Upper lobe of right lung (tissue), 1 donor: ENCODE data around the gene MYMX. TPM values are rescaled to one million over a fixed set of nuclear protein-coding genes. Genes with fewer than 3 reads are reported as not detected.
"Not testable (repeated sequence)": the region's sequence is repeated elsewhere in the genome, so short reads cannot be mapped to it uniquely, and the experiment has no call there.

Source experiments
- ATAC-seq: fragments of 200-7000 bp; cut with Tn5 transposase; one replicate; pipeline ENCODE4 v1.9.1; 2020; ENCODE audit warnings: mild to moderate bottlenecking, moderate library complexity
- DNase-seq: peaks from one replicate; pipeline ENCODE4 v3.0.0-alpha.2; 2020
- H3K27ac ChIP-seq: fragments of 200-600 bp; one replicate; pipeline ENCODE4 v1.8.0; 2022
- H3K27me3 ChIP-seq: fragments of 200-600 bp; one replicate; pipeline ENCODE4 v1.8.0; 2022; ENCODE audit warnings: mild to moderate bottlenecking
- H3K36me3 ChIP-seq: fragments of 200-600 bp; one replicate; pipeline ENCODE4 v1.8.0; 2022
- H3K4me1 ChIP-seq: fragments of 200-600 bp; one replicate; pipeline ENCODE4 v1.8.0; 2022
- H3K4me3 ChIP-seq: fragments of 200-600 bp; one replicate; pipeline ENCODE4 v1.8.0; 2022; ENCODE audit warnings: mild to moderate bottlenecking
- H3K9me3 ChIP-seq: fragments of 200-600 bp; one replicate; pipeline ENCODE4 v1.8.0; 2022
- intact Hi-C: fragments of 100-400 bp; cut with DNase I; formaldehyde crosslinking; loops from one replicate; pipeline ENCODE4 v1.11.0; 2022
- total RNA-seq: library from RNA; stranded (reverse); fragmentation: NEBNext Ultra II Directional; extraction: Animal tissue kit (Norgen Biotek cat#: 25700); gene quantifications from one replicate; pipeline ENCODE4 v1.2.1, GENCODE V29; 2021
- TF ChIP-seq, protein P1 (sequence below): fragments of 200-600 bp; IDR thresholded peaks from one replicate; pipeline ENCODE4 v1.8.0; 2022; ENCODE audit warnings: antibody characterized with exemption
- donor health status: DM: no; HTN: yes; CAD: no; lungs with severe emphysema.

The MYMX gene
- total RNA-seq, 1 donor from 2014 or later, result 0.52 TPM

DNA sequence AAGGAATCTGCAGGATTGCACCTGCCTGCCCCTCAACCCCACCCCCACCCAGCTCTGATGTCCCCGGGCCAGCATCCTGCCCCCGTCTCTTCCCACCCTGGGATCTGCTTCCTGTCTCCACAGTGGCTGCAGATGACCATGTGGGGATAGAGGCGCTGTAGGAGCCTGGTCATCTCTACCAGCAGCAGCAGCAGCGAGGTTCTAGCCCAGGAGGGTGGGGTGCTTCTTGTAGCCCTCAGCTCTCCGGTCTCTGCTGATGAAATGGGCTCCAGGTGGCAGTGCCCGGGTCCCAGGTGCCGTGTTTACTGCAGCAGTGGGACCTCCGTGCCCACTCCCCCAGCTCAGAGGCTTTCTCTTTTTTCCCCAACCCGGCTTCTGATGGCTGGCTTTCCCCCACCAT is 32.9 kb upstream of the MYMX start:
- intact Hi-C loops, result loop anchor here (5.0 kb wide), 1 partner anchor 54 kb away; no protein-coding TSS in a partner anchor
- H3K27me3 ChIP-seq, result no peaks in the 10 kb centered on the region
- H3K4me1 ChIP-seq, result peaks cover 3% of the 10 kb centered on the region
- ATAC-seq, result no peak
- no peaks in the 10 kb centered on the region for H3K36me3 ChIP-seq
- DNase-seq, result no peak
- H3K27ac ChIP-seq, result no peak overlapping the region
- no peak overlapping the region for H3K4me3 ChIP-seq
- no peaks in the 10 kb centered on the region for H3K9me3 ChIP-seq
- TF ChIP-seq, protein P1, sequence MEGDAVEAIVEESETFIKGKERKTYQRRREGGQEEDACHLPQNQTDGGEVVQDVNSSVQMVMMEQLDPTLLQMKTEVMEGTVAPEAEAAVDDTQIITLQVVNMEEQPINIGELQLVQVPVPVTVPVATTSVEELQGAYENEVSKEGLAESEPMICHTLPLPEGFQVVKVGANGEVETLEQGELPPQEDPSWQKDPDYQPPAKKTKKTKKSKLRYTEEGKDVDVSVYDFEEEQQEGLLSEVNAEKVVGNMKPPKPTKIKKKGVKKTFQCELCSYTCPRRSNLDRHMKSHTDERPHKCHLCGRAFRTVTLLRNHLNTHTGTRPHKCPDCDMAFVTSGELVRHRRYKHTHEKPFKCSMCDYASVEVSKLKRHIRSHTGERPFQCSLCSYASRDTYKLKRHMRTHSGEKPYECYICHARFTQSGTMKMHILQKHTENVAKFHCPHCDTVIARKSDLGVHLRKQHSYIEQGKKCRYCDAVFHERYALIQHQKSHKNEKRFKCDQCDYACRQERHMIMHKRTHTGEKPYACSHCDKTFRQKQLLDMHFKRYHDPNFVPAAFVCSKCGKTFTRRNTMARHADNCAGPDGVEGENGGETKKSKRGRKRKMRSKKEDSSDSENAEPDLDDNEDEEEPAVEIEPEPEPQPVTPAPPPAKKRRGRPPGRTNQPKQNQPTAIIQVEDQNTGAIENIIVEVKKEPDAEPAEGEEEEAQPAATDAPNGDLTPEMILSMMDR, result no peak

DNA sequence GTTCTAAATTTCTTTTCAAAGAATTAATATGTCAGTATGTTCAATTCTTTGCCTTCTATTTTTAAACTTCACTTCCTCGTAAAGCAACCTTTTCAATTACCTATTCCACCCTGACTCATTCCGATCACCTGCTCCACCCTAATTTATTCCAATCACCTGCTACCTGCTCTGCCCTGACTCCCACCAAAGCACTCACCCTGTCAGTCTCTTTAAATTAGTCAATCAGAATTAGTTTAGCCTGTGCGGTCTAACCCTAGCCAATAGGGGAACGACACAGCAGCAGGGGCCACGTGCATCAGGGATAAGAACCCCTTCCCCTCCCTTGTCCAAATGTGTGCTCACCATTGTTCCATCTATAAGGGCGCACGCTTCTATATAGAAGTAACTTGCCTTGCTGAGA is 31.4 kb upstream of the MYMX start:
- H3K27ac ChIP-seq, H3K4me3 ChIP-seq, intact Hi-C loops, H3K36me3 ChIP-seq, H3K9me3 ChIP-seq, DNase-seq, H3K27me3 ChIP-seq, H3K4me1 ChIP-seq, ATAC-seq: not testable (repeated sequence)

DNA sequence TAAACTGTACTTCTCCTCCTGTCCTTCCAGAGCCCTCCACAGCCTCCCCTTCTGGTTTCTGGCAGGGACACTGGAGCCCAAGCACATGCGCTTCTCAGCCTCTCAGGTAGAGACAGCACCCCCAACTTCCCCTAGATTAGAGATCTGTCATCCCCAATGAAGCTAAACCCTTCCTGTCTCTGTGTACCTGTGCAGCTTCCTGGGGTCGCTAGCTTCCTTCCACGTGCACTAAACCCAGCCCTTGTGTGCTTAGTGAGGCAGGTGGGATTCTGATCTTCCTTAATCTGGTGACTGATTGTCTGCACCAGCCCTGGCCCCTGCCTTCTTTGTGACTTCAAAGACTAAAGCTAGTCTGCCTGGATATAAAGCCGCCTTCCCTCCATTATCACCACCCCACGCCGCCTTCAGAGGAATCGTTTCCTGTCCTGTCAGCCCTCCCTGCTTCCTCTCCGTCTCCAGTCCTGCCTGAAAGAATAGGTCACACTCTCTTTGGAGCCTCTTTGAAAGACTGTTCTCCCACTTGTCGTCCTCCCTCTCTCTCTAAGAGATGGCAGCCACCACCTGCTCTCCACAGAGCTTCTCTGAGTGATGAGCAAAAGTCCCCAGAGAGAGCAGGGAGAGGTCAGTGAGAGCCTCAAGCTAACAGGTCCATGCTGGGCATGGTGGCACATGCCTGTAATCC is 30.6 kb upstream of the MYMX start:
- H3K4me1 ChIP-seq, result peaks cover 3% of the 10 kb centered on the region
- ATAC-seq, result no peak
- H3K27ac ChIP-seq, result peak overlapping the region; percentile 24
- no peaks in the 10 kb centered on the region for H3K27me3 ChIP-seq
- DNase-seq, result no peak
- TF ChIP-seq, protein P1, result no peak
- no peak overlapping the region for H3K4me3 ChIP-seq
- intact Hi-C loops, result no loop called here
- H3K9me3 ChIP-seq, result no peaks in the 10 kb centered on the region
- H3K36me3 ChIP-seq, result no peaks in the 10 kb centered on the region

DNA sequence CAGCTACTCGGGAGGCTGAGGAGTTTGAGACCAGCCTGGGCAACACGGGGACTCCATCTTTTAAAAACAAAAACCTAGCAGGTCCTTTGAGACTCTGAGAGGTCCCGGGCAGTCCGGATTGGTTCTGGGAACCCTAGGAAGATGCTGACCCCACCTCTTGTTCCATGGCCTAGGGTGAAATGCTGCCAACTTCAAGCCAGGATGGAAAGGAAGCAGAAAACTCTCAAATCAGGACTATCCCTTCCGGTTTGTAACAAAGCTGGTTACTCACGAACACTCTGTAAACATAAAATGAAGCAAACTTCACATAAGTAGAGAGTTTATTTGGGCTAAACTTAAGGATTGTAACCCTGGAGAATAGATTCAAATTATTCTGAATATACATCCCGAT is 30.1 kb upstream of the MYMX start:
- H3K4me1 ChIP-seq, result peaks cover 3% of the 10 kb centered on the region
- no peak overlapping the region for H3K4me3 ChIP-seq
- peak overlapping the region; percentile 37 for H3K27ac ChIP-seq
- ATAC-seq (no peak), DNase-seq (no peak)
- H3K36me3 ChIP-seq, result no peaks in the 10 kb centered on the region
- intact Hi-C loops, result no loop called here
- no peaks in the 10 kb centered on the region for H3K27me3 ChIP-seq
- TF ChIP-seq, protein P1, result no peak
- no peaks in the 10 kb centered on the region for H3K9me3 ChIP-seq

DNA sequence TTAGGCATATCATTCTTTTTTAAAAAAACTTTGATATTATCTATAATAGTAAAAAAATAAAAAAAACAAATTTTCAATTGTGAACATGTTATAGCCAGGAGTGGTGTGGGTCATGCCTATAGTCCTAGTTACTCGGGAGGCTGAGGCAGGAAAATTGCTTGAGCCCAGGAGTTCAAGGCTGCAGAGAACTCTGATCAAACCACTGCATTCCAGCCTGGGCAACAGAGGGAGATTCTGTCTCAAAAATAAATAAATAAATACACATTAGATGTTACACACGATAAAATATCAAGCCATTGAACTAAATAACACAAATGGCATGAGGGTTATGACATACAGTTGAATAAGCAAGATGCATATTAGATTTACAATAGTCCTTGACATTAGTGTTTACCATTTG is 27.9 kb upstream of the MYMX start:
- Histone ChIP-seq H3K4me1 (peaks cover 3% of the 10 kb centered on the region), H3K36me3 (no peaks in the 10 kb centered on the region), H3K4me3 (no peak overlapping the region), H3K9me3 (no peaks in the 10 kb centered on the region), H3K27ac (no peak overlapping the region), H3K27me3 (no peaks in the 10 kb centered on the region)
- TF ChIP-seq, protein P1, result no peak
- DNase-seq (no peak), ATAC-seq (no peak)
- intact Hi-C loops, result no loop called here

DNA sequence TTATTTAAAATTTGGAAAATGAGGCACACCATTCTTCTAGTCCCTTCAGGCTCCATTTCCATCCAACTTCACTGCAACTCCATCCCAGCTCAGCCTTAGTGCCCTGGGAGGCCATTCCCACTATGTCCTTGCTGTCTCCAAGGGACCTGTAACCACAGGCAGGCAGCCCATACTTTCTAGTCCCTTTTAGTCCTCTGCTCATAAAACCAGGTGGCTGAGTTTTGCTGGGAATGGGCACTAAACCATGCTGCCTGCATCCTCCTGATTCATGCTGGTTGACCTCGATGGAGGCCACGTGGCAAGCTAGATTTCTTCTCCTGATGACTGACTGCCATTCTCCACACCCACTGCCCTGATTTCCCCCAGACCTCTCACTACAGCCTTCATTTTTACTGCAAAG is 27.5 kb upstream of the MYMX start:
- Histone ChIP-seq H3K36me3 (no peaks in the 10 kb centered on the region), H3K27ac (no peak overlapping the region), H3K4me1 (peaks cover 3% of the 10 kb centered on the region), H3K27me3 (no peaks in the 10 kb centered on the region), H3K9me3 (no peaks in the 10 kb centered on the region), H3K4me3 (no peak overlapping the region)
- ATAC-seq (no peak), DNase-seq (peak; percentile 25)
- intact Hi-C loops, result no loop called here
- TF ChIP-seq, protein P1, result no peak
